ENCODE results near the gene ZNF787.

DNA sequence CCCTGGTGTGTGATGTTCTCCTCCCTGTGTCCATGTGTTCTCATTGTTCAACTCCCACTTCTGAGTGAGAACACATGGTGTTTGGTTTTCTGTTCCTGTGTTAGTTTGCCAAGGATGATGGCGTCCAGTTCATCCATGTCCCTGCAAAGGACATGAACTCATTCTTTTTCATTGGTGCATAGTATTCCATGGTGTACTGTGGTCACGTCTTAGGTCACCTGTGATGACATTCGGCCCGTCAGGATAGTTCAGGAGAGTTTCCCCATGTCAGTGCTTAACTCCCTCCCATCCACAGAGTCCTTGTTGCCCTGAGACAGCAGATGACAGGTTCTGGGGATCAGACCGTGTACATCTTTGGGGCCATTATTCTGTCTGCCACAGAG, 28.6 kb upstream of the ZNF787 start:
- TF ChIP-seq CTCF (conservative IDR thresholded peaks at IDR 0.05; ENCODE audit: low read length) = no peak
- no peak for TF ChIP-seq EZH2phosphoT487 (IDR thresholded peaks at IDR 0.05; ENCODE audit: borderline replicate concordance, low read depth, low read length)
